NOMO-1 treated with dmso at 0.1 percent for 144 hours (cell line): ENCODE data around the gene ZNF385B.

ENCODE experiments used
- DNase-seq: peaks from one replicate; lab custom pipeline; 2025; ENCODE audit not compliant: unreplicated experiment; lab: John Stamatoyannopoulos, UW

ZNF385B gene

DNA sequence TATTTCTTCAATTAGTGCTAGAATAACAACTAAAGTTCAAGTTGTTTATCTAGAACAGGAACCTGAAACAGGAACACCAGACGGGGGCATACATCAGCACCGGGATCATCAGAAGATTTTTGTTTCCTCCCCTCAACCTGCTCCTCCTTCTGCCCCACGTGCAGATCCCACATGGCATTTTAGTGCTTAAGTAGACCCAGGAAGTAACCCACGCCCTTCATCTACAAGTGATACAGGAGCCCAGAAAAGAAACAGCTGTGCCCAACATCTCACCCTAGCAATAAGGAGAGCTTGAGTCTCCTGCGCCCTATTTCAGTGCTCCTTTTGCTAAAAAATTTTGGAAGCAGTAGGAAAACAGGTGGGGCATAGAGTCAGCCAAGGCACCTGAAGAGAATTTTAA is 5.2 kb downstream of the ZNF385B start:
- DNase-seq: no peak

DNA sequence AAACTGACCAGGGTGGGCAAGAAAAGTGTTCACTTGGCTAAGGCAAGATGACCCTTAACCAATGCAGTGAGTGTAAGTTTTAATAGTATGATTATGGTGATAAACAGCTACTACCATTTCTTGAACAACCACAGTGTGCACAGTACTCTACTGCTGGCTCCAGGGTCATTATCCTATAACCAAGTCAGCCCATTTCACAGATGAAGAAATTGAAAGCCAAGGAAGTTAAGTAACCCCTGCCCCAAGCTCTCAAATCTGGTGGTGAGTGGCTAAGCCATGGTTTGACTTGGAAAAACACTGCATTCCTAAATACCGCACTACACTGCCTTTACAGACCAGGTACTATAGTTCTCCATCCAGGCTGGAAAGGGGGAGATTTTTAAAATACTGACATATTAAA is 5.7 kb downstream of the ZNF385B start:
- no peak for DNase-seq

DNA sequence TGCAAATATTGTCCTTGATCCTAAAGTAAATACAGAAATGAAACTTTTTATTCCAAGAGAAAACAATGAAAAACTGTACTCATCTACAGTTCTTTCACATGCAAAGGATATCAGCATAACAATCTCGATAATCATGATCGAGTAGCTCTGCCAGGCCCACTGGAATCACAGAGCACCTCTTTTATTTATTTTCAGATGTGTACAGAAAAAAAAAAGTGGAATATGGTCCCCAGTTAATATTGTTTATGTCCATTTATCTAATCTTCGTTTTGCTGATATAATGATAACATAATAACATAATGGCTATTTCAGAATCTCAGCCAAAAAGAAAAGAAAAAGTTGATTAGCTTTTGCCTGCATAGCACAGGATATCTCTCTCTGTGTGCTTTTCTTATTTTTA is 6.5 kb downstream of the ZNF385B start:
- DNase-seq: no peak

DNA sequence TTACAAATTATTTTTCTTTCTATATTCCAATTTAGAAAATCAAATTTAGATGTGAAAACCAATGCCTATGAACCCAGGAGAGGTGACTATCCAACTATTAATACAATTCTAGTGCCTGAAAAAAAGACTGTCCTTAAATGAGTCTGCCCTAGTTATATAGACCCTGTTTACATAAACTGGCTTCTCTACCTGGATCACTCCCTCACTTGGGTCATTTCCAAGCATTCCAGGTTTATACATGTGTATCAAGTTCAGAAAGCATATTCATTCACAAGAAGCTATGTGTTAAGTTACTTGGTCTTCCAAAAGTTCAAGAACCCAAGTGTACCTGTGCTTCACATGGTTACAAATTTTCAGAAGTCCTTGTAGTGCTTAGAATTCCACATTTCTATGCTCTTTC is 8.3 kb downstream of the ZNF385B start:
- no peak for DNase-seq

DNA sequence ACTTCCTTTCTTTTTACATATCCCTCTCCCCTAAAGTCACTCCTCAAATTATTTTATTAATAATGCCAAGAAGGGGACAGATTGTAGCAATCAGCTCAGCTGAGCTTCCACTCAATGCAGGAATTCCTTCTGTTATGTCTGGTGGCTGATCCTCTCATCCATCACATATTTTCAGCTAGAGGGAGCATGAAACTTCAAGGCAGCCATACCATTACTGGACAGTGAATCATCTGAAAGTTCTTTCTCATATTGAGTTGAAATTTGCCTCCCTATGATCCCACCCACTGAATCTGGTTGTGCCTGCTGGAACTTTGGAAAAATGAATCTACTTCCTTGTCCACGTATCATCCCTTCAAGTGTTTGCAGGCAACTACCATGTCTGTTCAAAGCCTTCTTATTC is 11.2 kb downstream of the ZNF385B start:
- no peak for DNase-seq

DNA sequence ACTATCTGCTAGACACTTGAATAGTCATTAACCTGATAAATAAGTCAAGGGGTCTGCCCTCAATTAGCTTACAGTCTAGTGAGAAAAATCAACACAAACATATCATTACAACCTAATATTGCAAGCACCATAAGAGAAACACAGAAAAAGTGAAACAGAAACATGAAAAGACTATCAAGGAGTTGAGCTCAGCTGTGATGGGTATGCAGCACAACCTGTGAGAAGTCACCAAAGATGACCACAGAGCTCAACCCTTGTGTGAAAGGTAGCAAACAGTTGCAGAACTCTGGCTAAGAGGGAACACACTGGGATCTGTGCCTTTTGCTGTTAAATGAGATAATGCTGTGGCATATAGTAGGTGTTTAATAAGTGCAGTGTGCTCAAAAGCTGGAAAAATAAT is 11.7 kb downstream of the ZNF385B start:
- DNase-seq: no peak

DNA sequence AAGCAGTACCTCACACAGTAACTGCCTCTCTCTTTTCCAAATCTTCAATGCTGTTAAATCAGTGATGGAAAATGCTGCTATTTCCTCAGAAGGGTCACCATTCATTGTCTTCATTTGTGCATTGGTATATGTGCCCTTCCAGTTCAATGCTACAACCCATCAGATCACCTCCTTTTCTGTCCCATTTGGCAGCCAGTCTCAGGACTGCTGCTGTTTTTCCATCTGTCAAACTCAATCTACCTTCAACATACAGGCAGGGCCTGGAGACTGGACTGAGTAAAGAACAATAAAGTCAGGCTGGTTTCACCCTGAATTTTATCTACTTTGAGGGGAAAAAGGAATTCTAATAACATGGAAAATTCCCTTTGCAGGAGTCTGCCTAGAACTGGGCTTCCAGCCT is 17.9 kb downstream of the ZNF385B start:
- no peak for DNase-seq

DNA sequence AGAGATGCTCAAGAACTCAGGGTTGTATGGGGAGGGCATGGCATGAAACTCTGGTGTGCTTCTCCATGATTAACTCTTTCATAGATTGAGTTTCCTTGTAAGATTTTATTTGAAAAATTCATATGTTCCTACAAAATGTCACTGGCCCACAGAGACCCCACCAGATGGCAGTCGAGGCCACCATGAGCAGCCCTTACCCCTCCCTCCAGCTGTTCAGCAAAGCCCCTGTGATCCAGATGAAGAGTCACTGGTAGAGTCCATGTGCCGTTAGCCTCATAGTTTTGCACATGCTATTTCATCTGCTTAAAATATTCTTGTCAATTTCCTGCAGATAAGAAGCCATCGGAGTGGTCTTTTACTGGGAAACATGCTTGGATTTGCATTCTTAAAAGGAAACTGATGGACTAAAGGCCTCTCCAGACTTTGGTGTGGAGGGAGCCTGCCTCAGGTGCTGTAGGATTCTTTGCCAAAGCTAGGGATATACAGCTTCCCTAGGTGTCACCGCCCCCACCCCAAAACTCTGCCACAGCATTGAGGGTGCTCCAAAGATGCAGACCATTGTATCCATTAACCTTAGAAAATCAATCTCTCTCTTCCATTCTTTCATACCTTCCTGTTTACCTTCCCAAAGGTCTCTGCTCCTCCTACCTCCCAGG is 18.8 kb downstream of the ZNF385B start:
- DNase-seq: no peak

DNA sequence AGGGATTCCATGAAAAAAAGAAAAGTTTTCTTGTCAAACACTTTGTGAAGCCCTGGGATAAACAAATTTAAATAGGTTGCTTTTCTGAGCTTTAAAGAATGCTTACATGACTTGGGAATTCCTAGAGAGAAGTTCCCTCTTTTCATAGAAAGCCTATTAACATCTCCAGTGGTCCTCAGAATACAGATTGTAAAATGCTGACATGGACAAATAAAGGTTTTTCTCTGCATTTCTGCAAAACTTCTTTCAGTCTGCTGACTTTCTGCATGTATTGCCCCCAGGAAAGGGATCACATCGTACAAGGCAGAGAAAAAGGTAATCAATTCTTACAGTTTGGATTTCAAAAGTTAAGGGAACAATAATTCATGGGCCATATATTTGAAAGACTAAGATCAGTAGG is 20.6 kb downstream of the ZNF385B start:
- DNase-seq: no peak

DNA sequence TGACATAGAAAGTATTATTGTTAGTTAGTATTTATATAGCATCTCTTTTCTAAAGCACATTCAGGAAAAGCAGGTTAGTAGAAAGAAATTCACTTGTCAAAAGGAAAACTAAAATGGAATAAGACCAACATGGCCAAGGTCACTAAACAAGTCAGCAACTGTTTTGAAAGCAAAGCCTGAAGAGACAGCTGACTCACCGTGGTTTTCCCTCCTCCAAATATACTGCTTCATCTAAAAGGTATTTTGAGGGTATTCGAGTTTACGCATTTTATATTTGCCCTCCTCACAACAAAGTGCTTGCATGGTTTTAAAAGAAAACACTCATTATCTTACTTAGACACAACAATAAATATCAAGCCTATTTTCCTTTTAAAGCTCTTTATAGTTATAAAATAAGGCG is 24.0 kb downstream of the ZNF385B start:
- DNase-seq: no peak

DNA sequence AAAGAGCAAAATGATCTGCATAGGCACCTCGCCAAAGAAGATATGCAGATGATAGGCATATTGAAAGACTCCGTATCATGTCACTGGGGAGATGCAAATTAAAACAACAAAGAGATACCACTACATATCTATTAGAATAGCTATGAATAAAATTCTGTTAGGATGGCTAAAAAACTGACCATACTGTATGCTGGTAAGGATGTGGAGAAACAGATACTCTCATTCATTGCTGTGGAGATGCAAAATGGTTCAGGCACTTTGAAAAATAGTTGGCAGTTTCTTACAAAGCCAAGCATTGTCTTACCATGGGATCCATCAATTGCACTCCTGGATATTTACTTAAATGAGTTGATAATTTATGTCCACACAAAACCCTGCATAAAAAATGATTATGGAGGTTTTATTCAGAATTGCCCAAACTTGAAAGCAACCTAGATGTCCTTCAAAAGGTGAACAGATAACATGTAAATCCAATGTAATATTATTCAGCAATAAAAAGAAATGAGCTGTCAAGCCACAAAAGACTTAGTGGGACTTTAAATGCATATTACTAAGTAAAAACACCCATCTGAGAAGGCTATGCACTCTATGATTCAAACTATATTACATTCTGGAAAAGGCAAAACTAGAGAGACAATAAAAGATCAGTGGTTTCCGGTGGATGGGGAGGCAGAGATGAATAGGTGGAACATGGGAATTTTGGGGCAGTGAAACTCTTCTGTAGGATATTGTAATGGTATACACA is 31.2 kb downstream of the ZNF385B start:
- no peak for DNase-seq

DNA sequence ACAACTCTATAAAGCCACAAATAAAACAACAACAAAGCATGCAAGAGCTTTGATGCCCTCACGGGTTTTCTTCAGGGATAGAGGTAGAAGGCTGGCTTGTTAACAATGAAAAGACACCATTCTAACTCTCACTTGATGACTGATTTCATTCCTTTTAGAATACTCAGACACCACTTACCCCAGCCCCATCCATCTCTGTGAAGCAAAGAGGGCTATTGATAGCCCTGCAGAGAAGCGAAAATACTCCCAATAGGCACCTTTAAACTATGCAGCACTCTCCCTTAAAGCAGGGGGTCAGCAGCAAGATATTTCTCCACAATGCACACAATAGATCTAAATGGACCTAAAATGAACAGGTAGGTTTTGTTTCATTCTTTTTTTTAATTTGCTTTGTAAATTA is 35.1 kb downstream of the ZNF385B start:
- no peak for DNase-seq

DNA sequence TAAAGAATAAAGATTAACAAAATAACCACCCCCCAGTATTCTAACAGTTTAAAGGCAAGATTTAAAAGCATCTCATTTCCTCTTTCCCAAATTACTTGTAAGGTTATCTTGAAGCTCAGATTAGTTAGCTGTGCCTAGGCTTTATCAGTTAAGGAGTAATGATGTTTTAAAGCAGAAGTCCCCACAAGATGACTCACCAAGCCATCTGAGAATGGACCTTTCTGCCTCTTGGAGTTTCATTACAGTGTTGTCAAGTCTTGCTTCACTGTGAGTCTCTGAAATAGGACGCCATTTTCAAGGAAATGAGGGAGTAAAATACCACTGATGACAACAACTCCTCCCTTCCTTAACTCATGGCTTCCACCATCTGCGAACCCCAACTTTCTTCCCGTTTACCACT is 35.9 kb downstream of the ZNF385B start:
- DNase-seq: no peak

DNA sequence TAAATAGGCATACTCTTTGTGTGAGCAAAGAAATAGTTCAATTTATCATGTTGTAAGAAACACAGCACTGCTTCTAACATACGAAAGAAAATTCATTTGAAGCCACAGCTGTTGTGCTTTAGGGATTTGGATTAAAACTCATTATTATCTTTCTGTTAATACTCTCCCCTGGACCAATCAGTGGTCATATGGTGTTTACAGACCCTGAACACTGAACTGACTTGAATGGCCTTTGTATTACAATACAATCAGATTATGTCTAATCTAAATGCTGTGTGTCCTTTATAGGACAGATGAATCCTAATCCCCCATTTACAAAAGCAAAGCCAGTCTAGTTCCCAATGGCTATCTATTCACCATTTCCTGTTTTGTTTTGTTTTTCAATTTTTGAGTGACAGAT is 36.5 kb downstream of the ZNF385B start:
- no peak for DNase-seq

DNA sequence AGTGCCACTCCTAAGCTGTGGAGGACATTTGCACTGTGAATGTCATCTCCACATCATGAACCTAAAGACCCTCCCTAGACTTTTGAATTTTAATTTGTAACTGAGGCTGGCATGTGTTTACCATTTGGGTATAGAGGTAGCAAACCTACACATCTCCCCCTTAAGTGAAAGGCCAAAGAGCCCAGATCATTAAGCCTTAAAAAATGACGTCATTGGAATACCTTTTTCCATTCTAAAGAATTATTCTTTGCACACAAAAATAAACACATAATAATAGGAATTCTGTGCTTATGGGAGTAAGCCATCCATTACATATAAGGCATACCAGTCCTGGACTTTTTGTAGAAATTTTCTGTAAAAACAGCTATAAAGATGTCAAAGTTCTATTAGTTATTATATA is 38.9 kb downstream of the ZNF385B start:
- DNase-seq: no peak

DNA sequence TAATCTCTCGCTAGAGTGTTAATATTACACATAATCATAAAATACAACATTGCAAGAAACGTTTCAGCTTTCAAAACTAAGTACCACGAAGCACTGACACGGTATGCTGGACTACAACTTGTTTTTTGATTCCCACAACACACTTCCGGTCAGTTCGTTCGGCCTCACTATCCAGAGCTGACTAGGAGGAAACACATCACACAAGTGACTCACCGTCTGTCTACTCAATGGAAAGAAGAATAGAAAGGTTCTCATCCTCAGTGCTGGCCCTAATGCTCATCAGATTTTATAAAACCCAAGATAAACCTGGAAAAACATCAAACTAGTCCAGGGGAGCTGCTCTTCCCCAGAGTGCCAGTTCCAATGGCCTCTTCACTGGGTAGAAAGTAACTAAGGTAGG is 42.9 kb downstream of the ZNF385B start:
- no peak for DNase-seq

DNA sequence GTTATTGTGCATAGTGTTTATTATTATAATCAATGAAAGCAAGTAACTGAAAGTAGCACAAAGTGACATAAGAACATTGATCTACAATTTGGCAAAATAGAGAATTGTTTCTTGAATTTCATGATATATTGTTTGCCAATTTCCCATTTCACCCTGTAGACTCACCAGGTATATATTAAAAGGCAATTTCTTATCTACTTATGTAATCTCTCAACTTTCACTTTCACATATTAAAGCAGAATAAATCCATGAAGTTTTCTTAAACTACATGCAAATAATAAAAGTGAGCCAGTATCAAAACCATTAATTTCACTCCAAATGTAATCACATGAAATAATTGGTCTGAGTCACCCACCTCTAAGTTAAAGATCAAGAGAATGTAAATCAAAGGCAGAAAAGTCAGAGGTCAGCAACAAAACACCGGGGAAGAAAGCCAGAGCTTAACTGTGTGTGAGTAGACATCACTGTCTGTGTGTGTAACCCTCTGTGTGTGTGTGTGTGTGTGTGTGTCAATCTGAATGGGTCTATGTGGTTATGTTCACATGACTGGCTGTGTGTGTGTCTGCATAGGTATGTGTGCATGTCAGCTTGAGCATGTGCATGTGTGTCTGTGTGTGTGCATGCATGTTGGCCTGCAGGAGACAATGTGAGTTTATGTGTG is 44.1 kb downstream of the ZNF385B start:
- DNase-seq: no peak

DNA sequence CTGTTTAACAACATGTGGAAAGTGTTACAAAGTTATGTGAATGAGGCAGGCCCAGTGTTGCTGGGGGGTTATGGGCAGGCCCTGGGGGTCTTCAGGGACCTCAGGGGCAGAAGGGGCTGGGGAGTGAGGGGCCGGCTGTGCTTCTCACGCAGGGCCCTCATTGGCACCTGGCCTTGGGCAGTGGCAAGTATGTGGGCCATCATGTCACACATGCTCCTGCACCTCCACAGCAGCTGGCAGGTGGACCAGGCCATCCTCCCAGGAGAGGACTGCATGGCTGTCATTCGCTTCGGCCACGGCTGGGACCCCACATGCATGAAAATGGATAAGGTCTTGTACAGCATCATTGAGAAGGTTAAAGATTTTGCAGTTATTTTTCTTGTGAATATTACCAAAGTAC is 47.4 kb downstream of the ZNF385B start:
- DNase-seq: no peak

DNA sequence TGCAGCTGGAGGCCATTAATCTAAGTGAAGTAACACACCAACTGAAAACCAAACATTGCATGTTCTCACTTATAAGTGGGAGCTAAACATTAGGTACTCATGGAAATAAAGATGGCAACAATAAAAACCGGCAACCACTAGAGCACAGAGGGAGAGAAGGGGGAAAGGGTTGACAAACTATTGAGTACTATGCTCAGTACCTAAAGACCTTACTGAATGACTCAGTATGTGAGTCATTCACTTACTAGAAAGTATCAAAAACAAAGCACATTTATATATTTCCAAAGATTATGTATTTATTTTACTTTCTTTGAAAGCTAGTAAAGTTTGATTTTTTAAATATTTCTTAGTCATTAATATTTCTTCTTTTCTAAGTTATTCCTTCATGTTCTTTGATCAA is 48.9 kb downstream of the ZNF385B start:
- DNase-seq: no peak

DNA sequence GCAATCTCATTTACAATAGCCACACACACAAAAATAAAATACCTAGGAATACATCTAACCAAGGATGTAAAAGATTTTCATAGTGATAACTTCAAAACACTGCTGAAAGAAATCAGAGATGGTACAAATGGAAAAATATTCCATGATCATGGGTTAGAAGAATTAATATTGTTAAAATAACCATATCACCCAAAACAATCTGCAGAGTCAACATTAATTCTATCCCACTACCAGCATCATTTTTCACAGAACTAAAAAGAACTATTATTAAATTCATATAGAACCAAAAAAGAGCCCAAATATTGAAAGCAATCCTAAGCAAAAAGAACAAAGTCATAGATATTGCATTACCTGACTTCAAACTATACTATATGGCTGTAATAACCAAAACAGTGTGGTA is 50.4 kb downstream of the ZNF385B start:
- no peak for DNase-seq

DNA sequence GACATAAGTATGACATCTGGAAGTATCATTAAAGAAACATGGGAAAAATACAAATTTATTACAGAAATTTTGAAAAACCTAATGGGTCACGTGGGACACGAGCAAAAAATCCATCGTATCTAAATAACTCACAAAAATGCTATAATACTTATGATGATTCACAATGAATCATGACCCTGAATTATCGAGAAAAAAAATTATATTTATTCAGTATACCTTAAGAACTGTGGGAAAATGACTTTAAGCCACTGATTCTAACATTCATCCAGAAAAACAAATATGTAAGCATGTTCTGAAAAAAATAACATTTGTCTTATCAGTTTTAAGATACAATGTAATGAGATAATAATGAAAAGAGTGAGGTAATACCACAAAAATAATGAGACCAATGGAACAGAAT is 51.8 kb downstream of the ZNF385B start:
- no peak for DNase-seq

DNA sequence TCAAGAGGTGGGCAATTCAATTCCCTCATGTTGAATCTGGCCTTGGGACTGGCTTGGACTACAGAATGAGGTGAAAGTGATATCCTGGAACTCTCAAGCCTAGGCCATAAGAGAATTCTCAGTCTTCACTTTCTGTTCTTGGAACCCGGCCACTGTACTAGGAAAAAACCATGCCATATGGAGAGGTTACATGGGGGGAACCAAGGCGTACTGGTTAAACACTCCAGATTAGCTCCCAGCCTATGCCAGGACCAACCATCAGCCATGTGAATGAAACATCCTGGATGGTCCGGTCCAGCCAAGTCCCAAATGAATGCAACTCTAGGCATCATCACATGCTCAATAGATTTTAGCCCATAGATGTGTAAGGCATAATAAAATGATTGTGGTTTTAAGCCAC is 56.4 kb downstream of the ZNF385B start:
- DNase-seq: no peak

DNA sequence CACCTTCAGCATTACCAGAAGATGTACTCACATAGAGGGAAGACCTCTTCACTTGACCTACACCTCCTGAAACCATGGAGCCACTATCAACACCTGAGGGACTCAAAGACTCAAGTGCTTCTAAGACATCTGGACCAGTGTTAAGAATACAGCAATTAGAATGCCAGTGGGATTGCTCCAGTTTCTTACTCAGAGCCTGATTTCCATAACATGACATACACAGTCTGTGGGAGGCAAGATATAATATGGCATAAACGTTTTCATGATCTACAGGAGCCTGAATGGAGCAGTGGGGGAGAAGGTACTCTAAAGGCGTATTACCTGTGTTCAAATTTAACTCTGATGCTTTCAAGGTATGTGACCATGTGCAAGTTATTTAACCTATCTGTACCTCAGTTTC is 57.2 kb downstream of the ZNF385B start:
- no peak for DNase-seq
